MM.1S (cell line): ENCODE data around the gene SVOP.

Source experiments
- DNase-seq: peaks from one replicate; pipeline ENCODE4 v3.0.0-alpha.2; 2015
- H2AFZ ChIP-seq: fragments of 300-600 bp; sonication (generic); 2 replicates; pipeline ENCODE4 v1.6.0; 2016; ENCODE audit warnings: antibody characterized with exemption, low read length
- H3F3A ChIP-seq: fragments of 300-600 bp; sonication (generic); 2 replicates; pipeline ENCODE4 v1.6.1; 2016; ENCODE audit warnings: mild to moderate bottlenecking, antibody characterized with exemption, low read length, moderate library complexity, mixed read lengths; ENCODE audit not compliant: insufficient read depth
- H3K27ac ChIP-seq: fragments of 300-600 bp; sonication (generic); 2 replicates; pipeline ENCODE4 v1.5.1; 2016; ENCODE audit warnings: mild to moderate bottlenecking, low read length
- H3K27me3 ChIP-seq: fragments of 300-600 bp; sonication (generic); replicated peaks from 2 replicates; pipeline ENCODE4 v1.6.0; 2016; ENCODE audit warnings: low read length; ENCODE audit not compliant: insufficient read depth
- H3K36me3 ChIP-seq: fragments of 300-600 bp; sonication (generic); replicated peaks from 2 replicates; pipeline ENCODE4 v1.6.1; 2016; ENCODE audit warnings: mild to moderate bottlenecking, low read length, mixed read lengths; ENCODE audit not compliant: insufficient read depth
- H3K4me1 ChIP-seq: fragments of 300-600 bp; sonication (generic); 2 replicates; pipeline ENCODE4 v1.6.1; 2016; ENCODE audit warnings: low read length, mixed read lengths
- H3K4me2 ChIP-seq: fragments of 300-600 bp; sonication (generic); 2 replicates; pipeline ENCODE4 v1.6.0; 2016; ENCODE audit warnings: low read depth, low read length
- H3K4me3 ChIP-seq: fragments of 300-600 bp; sonication (generic); 2 replicates; pipeline ENCODE4 v1.5.1; 2016; ENCODE audit warnings: low read length, mixed read lengths
- H3K79me2 ChIP-seq: fragments of 300-600 bp; sonication (generic); 2 replicates; pipeline ENCODE4 v1.6.1; 2016; ENCODE audit warnings: mixed run types, low read length, mixed read lengths
- H3K9ac ChIP-seq: fragments of 300-600 bp; sonication (generic); 2 replicates; pipeline ENCODE4 v1.6.1; 2016; ENCODE audit warnings: low read length, mixed read lengths
- H3K9me2 ChIP-seq: fragments of 300-600 bp; sonication (generic); replicated peaks from 2 replicates; pipeline ENCODE4 v1.6.1; 2016; ENCODE audit warnings: mild to moderate bottlenecking, low read length, mixed read lengths; ENCODE audit not compliant: insufficient read depth
- H3K9me3 ChIP-seq: fragments of 300-600 bp; sonication (generic); replicated peaks from 2 replicates; pipeline ENCODE4 v1.6.1; 2016; ENCODE audit warnings: mild to moderate bottlenecking, low read length, mixed read lengths; ENCODE audit not compliant: insufficient read depth
- H4K20me1 ChIP-seq: fragments of 300-600 bp; sonication (generic); 2 replicates; pipeline ENCODE4 v1.6.1; 2016; ENCODE audit warnings: mild to moderate bottlenecking, low read length, moderate library complexity, mixed read lengths; ENCODE audit not compliant: insufficient read depth
- EZH2 ChIP-seq: fragments of 300-600 bp; sonication (generic); optimal IDR thresholded peaks from 2 replicates; pipeline ENCODE3; 2017; ENCODE audit warnings: low read depth, mild to moderate bottlenecking, antibody characterized with exemption, low read length, mixed read lengths
- EZH2phosphoT487 ChIP-seq: fragments of 300-600 bp; sonication (generic); IDR thresholded peaks from 2 replicates; pipeline ENCODE4 v1.6.1; 2018; ENCODE audit warnings: antibody characterized with exemption, low read length
- TF ChIP-seq, protein P1 (sequence below): fragments of 300-600 bp; sonication (generic); IDR thresholded peaks from 2 replicates; pipeline ENCODE4 v1.5.1; 2016; ENCODE audit warnings: antibody characterized with exemption, low read length, mixed read lengths

SVOP gene

DNA sequence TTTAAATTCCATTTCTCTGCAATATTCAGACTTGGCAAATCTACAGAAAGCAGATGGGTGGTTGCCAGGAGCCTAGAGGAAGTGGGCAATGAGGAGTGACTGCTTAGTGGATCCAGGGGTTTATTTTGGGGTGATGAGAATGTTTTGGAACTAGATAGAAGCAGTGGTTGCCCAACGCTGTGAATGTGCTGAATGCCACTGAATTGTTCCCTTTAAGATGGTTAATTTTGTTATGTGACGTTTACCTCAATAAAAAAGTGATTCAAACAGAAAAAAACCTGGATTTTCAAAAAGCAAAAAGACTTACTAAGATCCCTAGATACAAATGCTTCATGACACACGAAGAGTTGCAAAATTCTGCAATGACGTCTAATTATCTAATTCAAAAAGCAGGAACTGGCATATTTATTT is 106.7 kb downstream of the SVOP start:
- Histone ChIP-seq H3F3A (no peaks in the 10 kb centered on the region), H4K20me1 (no peaks in the 10 kb centered on the region), H3K36me3 (no peaks in the 10 kb centered on the region), H3K9ac (no peak overlapping the region), H3K4me1 (no peaks in the 10 kb centered on the region), H3K4me2 (no peak overlapping the region), H3K27me3 (no peaks in the 10 kb centered on the region), H2AFZ (no peak overlapping the region), H3K27ac (no peak overlapping the region), H3K79me2 (no peaks in the 10 kb centered on the region), H3K4me3 (no peak overlapping the region), H3K9me3 (no peaks in the 10 kb centered on the region), H3K9me2 (no peaks in the 10 kb centered on the region)
- no peak for DNase-seq
- TF ChIP-seq, protein P1, sequence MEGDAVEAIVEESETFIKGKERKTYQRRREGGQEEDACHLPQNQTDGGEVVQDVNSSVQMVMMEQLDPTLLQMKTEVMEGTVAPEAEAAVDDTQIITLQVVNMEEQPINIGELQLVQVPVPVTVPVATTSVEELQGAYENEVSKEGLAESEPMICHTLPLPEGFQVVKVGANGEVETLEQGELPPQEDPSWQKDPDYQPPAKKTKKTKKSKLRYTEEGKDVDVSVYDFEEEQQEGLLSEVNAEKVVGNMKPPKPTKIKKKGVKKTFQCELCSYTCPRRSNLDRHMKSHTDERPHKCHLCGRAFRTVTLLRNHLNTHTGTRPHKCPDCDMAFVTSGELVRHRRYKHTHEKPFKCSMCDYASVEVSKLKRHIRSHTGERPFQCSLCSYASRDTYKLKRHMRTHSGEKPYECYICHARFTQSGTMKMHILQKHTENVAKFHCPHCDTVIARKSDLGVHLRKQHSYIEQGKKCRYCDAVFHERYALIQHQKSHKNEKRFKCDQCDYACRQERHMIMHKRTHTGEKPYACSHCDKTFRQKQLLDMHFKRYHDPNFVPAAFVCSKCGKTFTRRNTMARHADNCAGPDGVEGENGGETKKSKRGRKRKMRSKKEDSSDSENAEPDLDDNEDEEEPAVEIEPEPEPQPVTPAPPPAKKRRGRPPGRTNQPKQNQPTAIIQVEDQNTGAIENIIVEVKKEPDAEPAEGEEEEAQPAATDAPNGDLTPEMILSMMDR = no peak
- TF ChIP-seq EZH2 (no peak), EZH2phosphoT487 (no peak)

DNA sequence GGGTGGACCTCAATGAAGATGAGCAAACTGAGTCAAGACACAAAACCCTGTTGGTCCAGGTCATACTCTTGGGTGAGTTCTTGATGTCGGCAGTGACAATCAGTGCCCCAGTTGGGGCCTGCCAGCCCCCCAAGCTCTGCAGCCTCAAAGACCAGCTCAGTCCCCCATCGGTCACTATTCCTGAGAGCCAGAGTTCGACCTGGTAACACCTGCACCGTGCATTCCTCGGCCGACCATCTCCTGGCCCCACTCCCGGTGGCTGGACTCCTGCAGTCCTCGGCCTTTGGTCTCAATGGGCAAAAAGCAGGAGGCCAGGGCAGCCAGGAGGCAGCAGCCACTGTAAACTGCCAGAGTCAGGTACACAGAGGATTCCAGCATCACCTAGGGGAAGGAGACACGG is 108.5 kb downstream of the SVOP start:
- Histone ChIP-seq H3K36me3 (no peaks in the 10 kb centered on the region), H4K20me1 (no peaks in the 10 kb centered on the region), H3K27ac (no peak overlapping the region), H2AFZ (no peak overlapping the region), H3K9me3 (no peaks in the 10 kb centered on the region), H3K4me2 (no peak overlapping the region), H3F3A (no peaks in the 10 kb centered on the region), H3K4me1 (no peaks in the 10 kb centered on the region), H3K9me2 (no peaks in the 10 kb centered on the region), H3K4me3 (no peak overlapping the region), H3K79me2 (no peaks in the 10 kb centered on the region), H3K9ac (no peak overlapping the region), H3K27me3 (no peaks in the 10 kb centered on the region)
- no peak for DNase-seq
- TF ChIP-seq EZH2 = no peak

DNA sequence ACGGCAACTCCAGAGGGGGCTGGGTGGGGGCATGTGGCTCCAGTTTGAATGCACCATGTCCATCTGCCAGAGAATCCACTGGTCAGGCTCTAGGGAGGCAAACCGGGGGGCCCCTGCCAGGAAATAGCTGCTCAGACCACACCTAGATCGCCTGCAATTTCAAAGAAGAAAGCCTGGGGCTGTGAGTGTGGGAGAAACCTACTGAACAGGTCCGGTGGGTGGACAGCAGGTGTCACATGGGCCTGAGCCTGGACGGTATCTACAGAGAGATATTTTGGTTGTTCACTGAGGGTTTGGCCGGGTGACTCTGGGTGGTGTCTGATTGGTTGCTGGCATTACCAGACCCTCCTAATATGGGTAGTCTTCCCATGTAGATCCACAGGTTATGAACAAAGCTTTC is 109.0 kb downstream of the SVOP start:
- no peak for DNase-seq
- TF ChIP-seq EZH2 = no peak
- TF ChIP-seq, protein P1 = no peak
- Histone ChIP-seq H3K9me2 (no peaks in the 10 kb centered on the region), H3K4me2 (no peak overlapping the region), H3K9ac (no peak overlapping the region), H3K4me1 (no peaks in the 10 kb centered on the region), H4K20me1 (no peaks in the 10 kb centered on the region), H2AFZ (no peak overlapping the region), H3K36me3 (no peaks in the 10 kb centered on the region), H3F3A (no peaks in the 10 kb centered on the region), H3K4me3 (no peak overlapping the region), H3K79me2 (no peaks in the 10 kb centered on the region), H3K27ac (no peak overlapping the region), H3K9me3 (no peaks in the 10 kb centered on the region), H3K27me3 (no peaks in the 10 kb centered on the region)

DNA sequence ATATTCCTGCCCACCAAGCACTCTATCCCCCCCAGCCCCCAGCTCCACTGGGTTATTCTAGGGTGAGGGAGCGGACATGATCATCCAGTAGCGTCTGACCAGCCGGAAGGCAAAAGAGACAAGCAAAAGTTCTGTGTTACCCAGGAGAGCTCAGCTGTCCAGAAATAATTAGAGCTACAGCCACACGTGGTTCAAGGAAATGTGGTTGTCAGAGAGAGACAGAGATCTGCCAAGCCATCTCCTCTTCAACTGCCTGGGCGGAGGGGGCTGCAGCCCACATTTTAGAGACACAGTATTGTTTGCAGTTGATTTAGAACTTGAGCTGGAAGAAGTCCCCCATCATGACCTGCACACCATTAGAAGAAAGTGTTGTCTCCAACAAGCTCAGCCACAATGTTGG is 110.5 kb downstream of the SVOP start:
- H3K9ac ChIP-seq = no peak overlapping the region
- H3K4me3 ChIP-seq = no peak overlapping the region
- H3K27ac ChIP-seq = no peak overlapping the region
- H3F3A ChIP-seq = no peaks in the 10 kb centered on the region
- no peak overlapping the region for H3K4me2 ChIP-seq
- H2AFZ ChIP-seq = no peak overlapping the region
- H3K27me3 ChIP-seq = no peaks in the 10 kb centered on the region
- no peak for DNase-seq
- no peaks in the 10 kb centered on the region for H3K79me2 ChIP-seq
- no peaks in the 10 kb centered on the region for H3K9me3 ChIP-seq
- TF ChIP-seq EZH2 (no peak), EZH2phosphoT487 (no peak)
- TF ChIP-seq, protein P1 = no peak
- H3K36me3 ChIP-seq = no peaks in the 10 kb centered on the region
- no peaks in the 10 kb centered on the region for H3K4me1 ChIP-seq
- no peaks in the 10 kb centered on the region for H3K9me2 ChIP-seq
- no peaks in the 10 kb centered on the region for H4K20me1 ChIP-seq
